HCT116 (cell line): ENCODE results near the gene REPS2. TPM values are rescaled to one million over a fixed set of nuclear protein-coding genes. Genes with fewer than 3 reads are reported as not detected.

Experiments used
- ATAC-seq: fragments of 200-7000 bp; cut with Tn5 transposase; 2 replicates; pipeline ENCODE4 v1.9.1; 2020; ENCODE audit warnings: mild to moderate bottlenecking, moderate library complexity
- BruUV-seq: library from RNA; stranded (reverse); fragments of 400-500 nt; replicated peaks from 2 replicates; lab custom pipeline; 2021; lab: Mats Ljungman, UMichigan
- CTCF ChIA-PET: fragments of 300-600 bp; sonication (Branson Sonifier 250); formaldehyde crosslinking; loops from one replicate; lab custom pipeline; 2021; ENCODE audit warnings: antibody characterized with exemption; lab: Charles Lee
- POLR2A ChIA-PET: fragments of 300-600, 350-600 bp; sonication (Branson Sonifier 250); formaldehyde crosslinking; loops from one replicate; lab custom pipeline; 2021; ENCODE audit warnings: antibody characterized with exemption; lab: Charles Lee
- RAD21 ChIA-PET, 2 experiments: fragments of 300-600 bp; sonication (Branson Sonifier 250); formaldehyde crosslinking; loops; one replicate each; lab custom pipeline; 2023; ENCODE audit warnings: low total read pairs in 2 of 2; ENCODE audit not compliant: uncharacterized antibody in 2 of 2, unreplicated experiment in 2 of 2, low non-redundant PET in 1 of 2; lab: Charles Lee
- DNase-seq: peaks from one replicate; pipeline ENCODE4 v3.0.0-alpha.2; 2010; ENCODE audit warnings: low read depth, low spot score
- H2AFZ ChIP-seq: fragments of 200-600 bp; shearing (Covaris generic), sonication (generic); 2 replicates; pipeline ENCODE4 v1.6.1; 2017; ENCODE audit warnings: low read depth, mixed run types, mixed read lengths, antibody characterized with exemption, low read length; ENCODE audit not compliant: poor library complexity, severe bottlenecking
- H3K27ac ChIP-seq: 2 replicates; pipeline ENCODE4 v1.5.1; 2012; ENCODE audit warnings: low read depth, low read length
- H3K27me3 ChIP-seq: fragments of 200-600 bp; sonication (generic); 2 replicates; pipeline ENCODE4 v1.6.1; 2016; ENCODE audit warnings: mixed run types, low read length, mixed read lengths; ENCODE audit not compliant: insufficient read depth
- H3K36me3 ChIP-seq, 2 experiments: fragments of 200-500 bp in 1 of 2; fragments of 200-600 bp in 1 of 2; sonication (Bioruptor generic) in 1 of 2; sonication (generic) in 1 of 2; 2 replicates each; pipeline versions ENCODE4 v1.5.1 to v1.6.1; 2014 to 2016; ENCODE audit warnings: low read length in 2 of 2, inconsistent platforms in 1 of 2, mixed read lengths in 1 of 2, mixed run types in 1 of 2; ENCODE audit not compliant: insufficient read depth in 2 of 2, control insufficient read depth in 1 of 2
- H3K4me1 ChIP-seq, 2 experiments: fragments of 200-600 bp in 1 of 2; sonication (generic) in 1 of 2; 2 replicates each; pipeline versions ENCODE4 v1.5.1 to v1.6.1; 2012 to 2017; ENCODE audit warnings: low read length in 2 of 2, inconsistent platforms in 1 of 2, mild to moderate bottlenecking in 1 of 2, mixed read lengths in 1 of 2, mixed run types in 1 of 2, moderate library complexity in 1 of 2; ENCODE audit not compliant: insufficient read depth in 2 of 2, control insufficient read depth in 1 of 2
- H3K4me2 ChIP-seq: fragments of 200-600 bp; sonication (generic); 2 replicates; pipeline ENCODE4 v1.6.1; 2017; ENCODE audit warnings: mixed run types, low read length, mixed read lengths
- H3K4me3 ChIP-seq, 2 experiments: fragments of 200-600 bp in 1 of 2; sonication (generic) in 1 of 2; replicated peaks in 1 of 2; 2 replicates each; pipeline ENCODE4 v1.5.1; 2011 to 2016; ENCODE audit warnings: low read length in 2 of 2, control low read depth in 1 of 2, low read depth in 1 of 2, mild to moderate bottlenecking in 1 of 2, mixed read lengths in 1 of 2, mixed run types in 1 of 2
- H3K79me2 ChIP-seq: fragments of 200-600 bp; sonication (generic); 2 replicates; pipeline ENCODE4 v1.6.1; 2017; ENCODE audit warnings: mild to moderate bottlenecking, mixed run types, low read length, moderate library complexity, mixed read lengths; ENCODE audit not compliant: insufficient read depth
- H3K9ac ChIP-seq: fragments of 200-600 bp; sonication (generic); 2 replicates; pipeline ENCODE4 v1.6.1; 2016; ENCODE audit warnings: low read length, mixed read lengths
- H3K9me2 ChIP-seq: fragments of 200-600 bp; sonication (generic), shearing (Covaris generic); 2 replicates; pipeline ENCODE4 v1.6.1; 2017; ENCODE audit warnings: mixed run types, mild to moderate bottlenecking, moderate library complexity; ENCODE audit not compliant: insufficient read depth
- H3K9me3 ChIP-seq, 2 experiments: fragments of 200-500 bp in 1 of 2; fragments of 200-600 bp in 1 of 2; sonication (Bioruptor generic) in 1 of 2; sonication (generic) in 1 of 2; 2 replicates each; pipeline ENCODE4 v1.6.1; 2014 to 2017; ENCODE audit warnings: low read length in 2 of 2, mixed read lengths in 2 of 2, inconsistent platforms in 1 of 2, low read depth in 1 of 2, mild to moderate bottlenecking in 1 of 2, mixed run types in 1 of 2, moderate library complexity in 1 of 2; ENCODE audit not compliant: control insufficient read depth in 1 of 2, insufficient read depth in 1 of 2
- H4K20me1 ChIP-seq: fragments of 200-600 bp; sonication (generic), shearing (Covaris generic); 2 replicates; pipeline ENCODE4 v1.6.1; 2017; ENCODE audit warnings: mixed run types, mild to moderate bottlenecking, moderate library complexity; ENCODE audit not compliant: insufficient read depth
- CEBPB ChIP-seq: IDR thresholded peaks from 2 replicates; pipeline ENCODE4 v1.6.1; 2012; ENCODE audit warnings: low read depth
- CTCF ChIP-seq, 3 experiments: fragments of 200-600 bp in 1 of 3; sonication (generic) in 1 of 3; IDR thresholded peaks in 2 of 3; conservative IDR thresholded peaks in 1 of 3; 2 replicates each; pipeline ENCODE4 v1.5.1; 2012 to 2017; ENCODE audit warnings: low read depth in 2 of 3, low read length in 2 of 3, antibody characterized with exemption in 1 of 3, borderline replicate concordance in 1 of 3, control low read depth in 1 of 3, mild to moderate bottlenecking in 1 of 3, mixed read lengths in 1 of 3, mixed run types in 1 of 3, moderate library complexity in 1 of 3; ENCODE audit not compliant: insufficient read depth in 1 of 3
- EZH2 ChIP-seq: fragments of 200-600 bp; sonication (generic); IDR thresholded peaks from 2 replicates; pipeline ENCODE4 v1.6.1; 2017; ENCODE audit warnings: antibody characterized with exemption, mixed run types
- EZH2phosphoT487 ChIP-seq: fragments of 200-600 bp; IDR thresholded peaks from 2 replicates; pipeline ENCODE4 v1.6.1; 2018; ENCODE audit warnings: antibody characterized with exemption, borderline replicate concordance
- POLR2A ChIP-seq: IDR thresholded peaks from 2 replicates; pipeline ENCODE4 v1.7.0; 2011; ENCODE audit warnings: borderline replicate concordance; ENCODE audit not compliant: insufficient read depth, insufficient read length; ENCODE audit errors: extremely low read depth
- POLR2AphosphoS5 ChIP-seq: IDR thresholded peaks from 2 replicates; pipeline ENCODE4 v1.6.1; 2011; ENCODE audit warnings: mild to moderate bottlenecking, low read depth, low read length, moderate library complexity
- SIN3A ChIP-seq: IDR thresholded peaks from 2 replicates; pipeline ENCODE4 v1.6.1; 2012; ENCODE audit warnings: low read depth
- SP1 ChIP-seq: IDR thresholded peaks from 2 replicates; pipeline ENCODE4 v1.6.1; 2012; ENCODE audit warnings: low read depth
- TCF7L2 ChIP-seq: IDR thresholded peaks from 2 replicates; pipeline ENCODE4 v1.7.0; 2011; ENCODE audit warnings: borderline replicate concordance, inconsistent platforms; ENCODE audit not compliant: insufficient read depth, insufficient read length; ENCODE audit errors: extremely low read depth
- ZNF274 ChIP-seq: fragments of 200-500 bp; sonication (Bioruptor generic); IDR thresholded peaks from 2 replicates; pipeline ENCODE4 v1.6.1; 2014; ENCODE audit warnings: mild to moderate bottlenecking, low read depth, low read length, inconsistent platforms
- intact Hi-C: fragments of 100-400 bp; cut with micrococcal nuclease; formaldehyde crosslinking; loops from 2 replicates; pipeline ENCODE4 v1.10.0; 2022
- total RNA-seq: library from RNA; stranded (reverse); gene quantifications from one replicate; pipeline ENCODE4 v1.2.1, GENCODE V29; 2021; ENCODE audit not compliant: unreplicated experiment
- TF ChIP-seq, protein P1 (sequence below): IDR thresholded peaks from 2 replicates; pipeline ENCODE4 v1.6.1; 2011; ENCODE audit warnings: mild to moderate bottlenecking, low read length, moderate library complexity; ENCODE audit not compliant: insufficient replicate concordance; ENCODE audit errors: extremely low read depth
- TF ChIP-seq, protein P2 (sequence below): IDR thresholded peaks from 2 replicates; pipeline ENCODE4 v1.6.1; 2012
- TF ChIP-seq, protein P3 (sequence below): IDR thresholded peaks from 2 replicates; pipeline ENCODE4 v1.6.1; 2012

The REPS2 gene
- total RNA-seq, 1 experiment from 2014 or later = 4.5 TPM

DNA sequence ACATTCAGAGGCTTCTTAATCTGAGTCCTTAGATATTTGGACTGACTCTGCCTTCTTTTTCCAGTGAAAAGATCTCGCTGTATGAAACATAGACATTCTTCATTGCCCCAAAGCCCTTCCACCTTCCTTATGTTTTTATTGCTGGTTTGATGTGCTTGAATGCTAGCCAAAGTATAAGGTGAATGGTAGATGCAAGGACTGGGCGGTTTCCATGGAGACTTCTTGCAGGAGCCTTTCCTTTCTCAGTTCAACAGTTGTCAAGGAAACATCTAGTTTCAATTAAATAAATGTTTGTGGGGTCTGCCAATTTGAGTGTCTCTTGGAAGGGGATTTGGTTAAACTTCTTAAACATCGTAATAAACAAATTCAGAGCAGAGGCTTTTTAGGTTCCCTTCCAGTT, 46.0 kb downstream of the REPS2 start (continued):
- TF ChIP-seq TCF7L2 = no peak
- TF ChIP-seq SIN3A = no peak
- TF ChIP-seq ZNF274 = no peak

GRCh38 chrX:16992951-16993350, 46.5 kb downstream of the REPS2 start:
- Histone ChIP-seq H3K9me2 (no peaks in the 10 kb centered on the region), H3K79me2 (no peaks in the 10 kb centered on the region), H3K9me3 (no peaks in the 10 kb centered on the region), H3K27me3 (no peaks in the 10 kb centered on the region), H3K36me3 (no peaks in the 10 kb centered on the region), H3K4me2 (no peak overlapping the region), H3K4me3 (no peak overlapping the region), H3K4me1 (no peaks in the 10 kb centered on the region), H3K27ac (no peak overlapping the region), H2AFZ (no peak overlapping the region), H4K20me1 (no peaks in the 10 kb centered on the region), H3K9ac (no peak overlapping the region)
- no peak for ATAC-seq
- CTCF ChIA-PET = no interaction called here
- TF ChIP-seq SIN3A (no peak), CEBPB (no peak), POLR2AphosphoS5 (no peak), POLR2A (no peak), EZH2 (no peak), EZH2phosphoT487 (no peak), CTCF (IDR thresholded peaks at IDR 0.05 in 2 of 3, conservative IDR thresholded peaks at IDR 0.05 in 1 of 3; ENCODE audit: borderline replicate concordance in 1 of 3, insufficient read depth in 1 of 3, low read depth in 2 of 3, low read length in 2 of 3) (no peak), SP1 (no peak), ZNF274 (no peak)
- TF ChIP-seq, protein P1, sequence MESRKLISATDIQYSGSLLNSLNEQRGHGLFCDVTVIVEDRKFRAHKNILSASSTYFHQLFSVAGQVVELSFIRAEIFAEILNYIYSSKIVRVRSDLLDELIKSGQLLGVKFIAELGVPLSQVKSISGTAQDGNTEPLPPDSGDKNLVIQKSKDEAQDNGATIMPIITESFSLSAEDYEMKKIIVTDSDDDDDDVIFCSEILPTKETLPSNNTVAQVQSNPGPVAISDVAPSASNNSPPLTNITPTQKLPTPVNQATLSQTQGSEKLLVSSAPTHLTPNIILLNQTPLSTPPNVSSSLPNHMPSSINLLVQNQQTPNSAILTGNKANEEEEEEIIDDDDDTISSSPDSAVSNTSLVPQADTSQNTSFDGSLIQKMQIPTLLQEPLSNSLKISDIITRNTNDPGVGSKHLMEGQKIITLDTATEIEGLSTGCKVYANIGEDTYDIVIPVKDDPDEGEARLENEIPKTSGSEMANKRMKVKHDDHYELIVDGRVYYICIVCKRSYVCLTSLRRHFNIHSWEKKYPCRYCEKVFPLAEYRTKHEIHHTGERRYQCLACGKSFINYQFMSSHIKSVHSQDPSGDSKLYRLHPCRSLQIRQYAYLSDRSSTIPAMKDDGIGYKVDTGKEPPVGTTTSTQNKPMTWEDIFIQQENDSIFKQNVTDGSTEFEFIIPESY = no peak
- TF ChIP-seq, protein P2, sequence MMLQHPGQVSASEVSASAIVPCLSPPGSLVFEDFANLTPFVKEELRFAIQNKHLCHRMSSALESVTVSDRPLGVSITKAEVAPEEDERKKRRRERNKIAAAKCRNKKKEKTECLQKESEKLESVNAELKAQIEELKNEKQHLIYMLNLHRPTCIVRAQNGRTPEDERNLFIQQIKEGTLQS = no peak
- TF ChIP-seq, protein P3, sequence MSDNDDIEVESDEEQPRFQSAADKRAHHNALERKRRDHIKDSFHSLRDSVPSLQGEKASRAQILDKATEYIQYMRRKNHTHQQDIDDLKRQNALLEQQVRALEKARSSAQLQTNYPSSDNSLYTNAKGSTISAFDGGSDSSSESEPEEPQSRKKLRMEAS = no peak
- BruUV-seq = no TSS peak
- no peak for DNase-seq
- RAD21 ChIA-PET = no interaction called here
- POLR2A ChIA-PET = no interaction called here
- intact Hi-C loops = no loop called here
